Measurements from ENCODE around the gene PLCB2.

DNA sequence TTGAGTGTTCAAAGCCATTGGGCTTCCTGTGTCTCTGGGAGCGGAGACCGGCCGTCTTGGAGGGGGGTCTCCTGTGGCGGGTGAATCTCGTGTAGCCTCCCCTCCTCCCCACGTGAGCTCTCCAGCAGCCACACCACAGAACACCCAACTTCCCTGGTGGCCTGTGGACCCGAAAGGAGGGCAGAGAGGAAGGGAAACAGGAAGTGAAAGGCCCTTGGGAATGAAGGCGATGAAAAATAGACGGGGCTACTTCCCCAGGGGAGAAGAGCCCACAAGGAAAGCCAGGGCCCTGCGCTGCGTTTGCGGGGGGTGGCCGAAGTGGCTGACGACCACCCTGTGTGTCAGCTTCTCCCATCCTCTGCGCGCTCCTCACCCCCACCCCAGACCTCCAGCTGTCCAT, 30.3 kb downstream of the PLCB2 start:
- TF ChIP-seq, protein P1, sequence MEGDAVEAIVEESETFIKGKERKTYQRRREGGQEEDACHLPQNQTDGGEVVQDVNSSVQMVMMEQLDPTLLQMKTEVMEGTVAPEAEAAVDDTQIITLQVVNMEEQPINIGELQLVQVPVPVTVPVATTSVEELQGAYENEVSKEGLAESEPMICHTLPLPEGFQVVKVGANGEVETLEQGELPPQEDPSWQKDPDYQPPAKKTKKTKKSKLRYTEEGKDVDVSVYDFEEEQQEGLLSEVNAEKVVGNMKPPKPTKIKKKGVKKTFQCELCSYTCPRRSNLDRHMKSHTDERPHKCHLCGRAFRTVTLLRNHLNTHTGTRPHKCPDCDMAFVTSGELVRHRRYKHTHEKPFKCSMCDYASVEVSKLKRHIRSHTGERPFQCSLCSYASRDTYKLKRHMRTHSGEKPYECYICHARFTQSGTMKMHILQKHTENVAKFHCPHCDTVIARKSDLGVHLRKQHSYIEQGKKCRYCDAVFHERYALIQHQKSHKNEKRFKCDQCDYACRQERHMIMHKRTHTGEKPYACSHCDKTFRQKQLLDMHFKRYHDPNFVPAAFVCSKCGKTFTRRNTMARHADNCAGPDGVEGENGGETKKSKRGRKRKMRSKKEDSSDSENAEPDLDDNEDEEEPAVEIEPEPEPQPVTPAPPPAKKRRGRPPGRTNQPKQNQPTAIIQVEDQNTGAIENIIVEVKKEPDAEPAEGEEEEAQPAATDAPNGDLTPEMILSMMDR (IDR thresholded peaks at IDR 0.05; ENCODE audit: poor library complexity, severe bottlenecking) = no peak
- TF ChIP-seq MXI1 (conservative IDR thresholded peaks at IDR 0.05; ENCODE audit: poor library complexity, severe bottlenecking) = no peak
- no peak for TF ChIP-seq EZH2 (IDR thresholded peaks at IDR 0.05; ENCODE audit: borderline replicate concordance, insufficient read depth, low read length, poor library complexity, severe bottlenecking)
- TF ChIP-seq TAF1 (IDR thresholded peaks at IDR 0.05; ENCODE audit: low read depth) = no peak
- no peak for TF ChIP-seq EP300 (conservative IDR thresholded peaks at IDR 0.05; ENCODE audit: poor library complexity, severe bottlenecking)
- no peak for TF ChIP-seq POLR2AphosphoS5 (IDR thresholded peaks at IDR 0.05)
- no peak for TF ChIP-seq RAD21 (conservative IDR thresholded peaks at IDR 0.05)
